Epithelial cell of esophagus (primary cell): ENCODE data around the gene TMEM54.
A peak's percentile ranks its signal among the peaks of the same experiment; 100 is the strongest.

Experiments
- DNase-seq: peaks from one replicate; pipeline ENCODE4 v3.0.0; 2010; ENCODE audit warnings: low read depth
- H3K4me3 ChIP-seq: 2 replicates; pipeline ENCODE4 v1.5.1; 2011; ENCODE audit warnings: mild to moderate bottlenecking, low read length, control low read depth
- CTCF ChIP-seq: IDR thresholded peaks from 2 replicates; pipeline ENCODE4 v1.5.1; 2011; ENCODE audit warnings: low read depth, mild to moderate bottlenecking, low read length, control low read depth, inconsistent platforms; ENCODE audit not compliant: insufficient read depth; ENCODE audit errors: missing control alignments

Gene TMEM54

GRCh38 chr1:32886004-32886827 lies 15.0 kb downstream of the TMEM54 start, which contains the start of gene HPCA:
HPCA (plus strand) TSS chr1:32886491; CDS start chr1:32888899, 2,408 bp downstream.
- TF ChIP-seq CTCF, result peak; percentile 51
- DNase-seq, result peak; percentile 71
- H3K4me3 ChIP-seq, result no peak within 1 kb of the TSS

- no peak overlapping the region for H3K4me3 ChIP-seq
- TF ChIP-seq CTCF, result no peak
- no peak for DNase-seq
These were observed 15.5 kb downstream of the TMEM54 start for GRCh38 chr1:32885676-32886003.

GRCh38 chr1:32884726-32885125 lies 16.5 kb downstream of the TMEM54 start:
- H3K4me3 ChIP-seq, result no peak overlapping the region
- TF ChIP-seq CTCF, result no peak

GRCh38 chr1:32884032-32884372 lies 17.2 kb downstream of the TMEM54 start:
- TF ChIP-seq CTCF, result no peak
- DNase-seq, result no peak
- H3K4me3 ChIP-seq, result no peak overlapping the region

More at GRCh38 chr1:32884726-32885125, 16.5 kb downstream of the TMEM54 start:
- DNase-seq, result no peak

GRCh38 chr1:32883338-32884031 lies 17.7 kb downstream of the TMEM54 start:
- DNase-seq, result no peak
- H3K4me3 ChIP-seq, result no peak overlapping the region
- TF ChIP-seq CTCF, result no peak

- TF ChIP-seq CTCF, result no peak
These were observed 19.0 kb downstream of the TMEM54 start for GRCh38 chr1:32881871-32882850.

More at GRCh38 chr1:32881871-32882850, 19.0 kb downstream of the TMEM54 start:
- no peak for DNase-seq
- no peak overlapping the region for H3K4me3 ChIP-seq
